ENCODE measurements around the gene CEP104. TPM values are rescaled to one million over a fixed set of nuclear protein-coding genes. Genes with fewer than 3 reads are reported as not detected.

CEP104 gene
- polyA plus RNA-seq, 3 donors: 8.3 to 25.1 (median 13.0) TPM

DNA sequence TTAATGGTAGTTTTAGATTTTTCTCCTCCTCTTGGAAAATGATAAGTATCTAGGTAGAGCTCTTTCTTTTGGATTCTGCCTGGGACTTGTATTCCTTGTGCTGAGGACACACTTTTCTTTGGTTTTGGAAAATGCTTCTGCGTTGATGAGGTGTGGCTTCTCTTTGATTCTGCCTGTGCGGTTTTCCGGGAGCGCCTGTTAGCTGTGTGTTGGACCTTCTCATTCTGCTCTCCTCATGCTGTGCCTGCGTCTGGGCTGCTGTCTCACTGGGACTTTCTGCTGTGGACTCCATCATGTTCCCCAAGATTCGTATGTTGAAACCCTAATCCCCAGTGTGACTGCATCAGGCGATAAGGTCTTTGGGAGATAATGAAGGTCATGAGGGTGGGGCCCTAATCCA lies 22.1 kb upstream of the CEP104 start:
- Mint-ChIP-seq H3K4me1 (peaks cover 8% of the 10 kb centered on the region), H3K4me3 (no peak overlapping the region), H3K36me3 (peaks cover 60 to 67% of the 10 kb centered on the region in 2 donors), H3K9me3 (peaks cover 10 to 16% (median 13%) of the 10 kb centered on the region in 7 donors), H3K27me3 (ENCODE audit: low read depth in 3 of 3) (peaks cover 0 to 6% (median 0%) of the 10 kb centered on the region in 3 donors), H3K27ac (peak overlapping the region in 1 of 7 donors; percentile 0)
- no peak overlapping the region for H3K9ac ChIP-seq (ENCODE audit: insufficient read depth, low read length, poor library complexity, severe bottlenecking)
- DNase-seq: no peak
- intact Hi-C loops (cut with micrococcal nuclease): no loop called here
- no peak overlapping the region for H2AFZ ChIP-seq (ENCODE audit: insufficient read depth, low read depth, low read length, poor library complexity, severe bottlenecking)
- H3K36me3 ChIP-seq (replicated peaks in 1 of 2; ENCODE audit: control insufficient read depth in 1 of 2, insufficient read depth in 2 of 2, low read length in 2 of 2): peaks cover 21 to 78% of the 10 kb centered on the region in 2 donors
- no peaks in the 10 kb centered on the region for H3K79me2 ChIP-seq (ENCODE audit: insufficient read depth, low read length)
- WGBS (ENCODE audit: insufficient coverage): 100% methylated on average over 5 of the region's 7 CpGs
- no peak for TF ChIP-seq CTCF (IDR thresholded peaks at IDR 0.05)
- no peak overlapping the region for H3K4me2 ChIP-seq (replicated peaks; ENCODE audit: extremely low read depth, low read length, poor library complexity, severe bottlenecking)
- no peaks in the 10 kb centered on the region for H4K20me1 ChIP-seq (ENCODE audit: insufficient read depth, low read length)
- H3K4me1 ChIP-seq (ENCODE audit: control insufficient read depth in 1 of 2, insufficient read depth in 2 of 2, low read length in 2 of 2): peaks cover 0 to 8% of the 10 kb centered on the region in 2 donors
- no peak overlapping the region for H3K4me3 ChIP-seq (replicated peaks in 1 of 3; ENCODE audit: low read depth in 2 of 3, low read length in 3 of 3)
- H3K27ac ChIP-seq (ENCODE audit: low read depth in 1 of 2, low read length in 2 of 2): no peak overlapping the region
- H3K27me3 ChIP-seq (ENCODE audit: control insufficient read depth in 2 of 2, insufficient read depth in 2 of 2, low read length in 2 of 2): no peaks in the 10 kb centered on the region
- peaks cover 7 to 12% of the 10 kb centered on the region in 2 donors for H3K9me3 ChIP-seq (replicated peaks in 1 of 2; ENCODE audit: control insufficient read depth in 1 of 2, insufficient read depth in 1 of 2, low read length in 2 of 2)

- intact Hi-C loops (cut with micrococcal nuclease): no loop called here
- no peak for DNase-seq
- Histone ChIP-seq H3K79me2 (ENCODE audit: insufficient read depth, low read length) (no peaks in the 10 kb centered on the region), H2AFZ (ENCODE audit: insufficient read depth, low read depth, low read length, poor library complexity, severe bottlenecking) (no peak overlapping the region), H3K27me3 (ENCODE audit: control insufficient read depth in 2 of 2, insufficient read depth in 2 of 2, low read length in 2 of 2) (no peaks in the 10 kb centered on the region), H3K27ac (ENCODE audit: low read depth in 1 of 2, low read length in 2 of 2) (no peak overlapping the region), H4K20me1 (ENCODE audit: insufficient read depth, low read length) (no peaks in the 10 kb centered on the region), H3K9ac (ENCODE audit: insufficient read depth, low read length, poor library complexity, severe bottlenecking) (no peak overlapping the region), H3K4me1 (ENCODE audit: control insufficient read depth in 1 of 2, insufficient read depth in 2 of 2, low read length in 2 of 2) (peaks cover 0 to 8% of the 10 kb centered on the region in 2 donors), H3K4me3 (replicated peaks in 1 of 3; ENCODE audit: low read depth in 2 of 3, low read length in 3 of 3) (no peak overlapping the region), H3K4me2 (replicated peaks; ENCODE audit: extremely low read depth, low read length, poor library complexity, severe bottlenecking) (no peak overlapping the region), H3K9me3 (replicated peaks in 1 of 2; ENCODE audit: control insufficient read depth in 1 of 2, insufficient read depth in 1 of 2, low read length in 2 of 2) (peaks cover 7 to 12% of the 10 kb centered on the region in 2 donors), H3K36me3 (replicated peaks in 1 of 2; ENCODE audit: control insufficient read depth in 1 of 2, insufficient read depth in 2 of 2, low read length in 2 of 2) (peaks cover 37 to 86% of the 10 kb centered on the region in 2 donors)
- peaks cover 11 to 18% (median 13%) of the 10 kb centered on the region in 7 donors for H3K9me3 Mint-ChIP-seq
- H3K4me1 Mint-ChIP-seq: peaks cover 8% of the 10 kb centered on the region
- 97% methylated on average over 11 of the region's 16 CpGs for WGBS (ENCODE audit: insufficient coverage)
- peaks cover 0 to 6% (median 0%) of the 10 kb centered on the region in 3 donors for H3K27me3 Mint-ChIP-seq (ENCODE audit: low read depth in 3 of 3)
- peaks cover 64 to 81% of the 10 kb centered on the region in 2 donors for H3K36me3 Mint-ChIP-seq
- H3K27ac Mint-ChIP-seq: peak overlapping the region in 1 of 7 donors; percentile 47
- no peak overlapping the region for H3K4me3 Mint-ChIP-seq
- no peak for TF ChIP-seq CTCF (IDR thresholded peaks at IDR 0.05)
These were observed 19.7 kb upstream of the CEP104 start for GRCh38 chr1:3876716-3877115.
